K562 (cell line): ENCODE results near the gene NCDN. TPM values are rescaled to one million over a fixed set of nuclear protein-coding genes. Genes with fewer than 3 reads are reported as not detected.

Source experiments
- ATAC-seq: fragments of 200-7000 bp; cut with Tn5 transposase; 3 replicates; pipeline ENCODE4 v1.9.1; 2020; ENCODE audit warnings: moderate library complexity
- BruUV-seq: library from RNA; stranded (reverse); fragments of 400-500 nt; replicated peaks from 2 replicates; lab custom pipeline; 2021; lab: Mats Ljungman, UMichigan
- CTCF ChIA-PET: fragments of 300-600 bp; formaldehyde crosslinking; extraction: SDS; loops from one replicate; lab custom pipeline; 2021; ENCODE audit warnings: low intra/inter-chr PET ratio; lab: Yijun Ruan, JAX
- POLR2A ChIA-PET: fragments of 300-600, 350-650 bp; sonication (Branson Sonifier 250); formaldehyde crosslinking; extraction: SDS; loops from one replicate; lab custom pipeline; 2021; ENCODE audit warnings: antibody characterized with exemption, inconsistent platforms; lab: Yijun Ruan, JAX
- DNase-seq, 4 experiments: peaks; one replicate each; pipeline versions ENCODE4 v3.0.0 to v3.0.0-alpha.2; 2011 to 2018; ENCODE audit warnings: low spot score in 3 of 4, mixed read lengths in 3 of 4; ENCODE audit errors: extremely low read depth in 1 of 4
- FAIRE-seq: peaks from 2 replicates; lab custom pipeline; 2011; peaks lifted over from hg19 to GRCh38; lab: Jason Lieb, UNC
- H2AFZ ChIP-seq: 2 replicates; pipeline ENCODE4 v1.6.0; 2011; ENCODE audit warnings: low read depth, low read length, control low read depth, inconsistent platforms
- H3K27ac ChIP-seq: fragments of 200-600 bp; 3 replicates; pipeline ENCODE4 v1.8.0; 2011; ENCODE audit warnings: low read depth, mild to moderate bottlenecking, control low read depth, inconsistent platforms, low read length, moderate library complexity, mixed read lengths; ENCODE audit errors: extremely low read depth
- H3K27me3 ChIP-seq, 2 experiments: fragments of 300-600 bp in 1 of 2; 2 replicates in 1 of 2; 3 replicates in 1 of 2; pipeline versions ENCODE4 v1.6.0 to v1.8.0; 2011; ENCODE audit warnings: inconsistent platforms in 2 of 2, low read length in 2 of 2, mild to moderate bottlenecking in 1 of 2, mixed read lengths in 1 of 2, moderate library complexity in 1 of 2; ENCODE audit not compliant: control insufficient read depth in 2 of 2, insufficient read depth in 2 of 2
- H3K36me3 ChIP-seq: fragments of 300-600 bp; 3 replicates; pipeline ENCODE4 v1.8.0; 2011; ENCODE audit warnings: mild to moderate bottlenecking, low read length, inconsistent platforms; ENCODE audit not compliant: control insufficient read depth, insufficient read depth
- H3K4me1 ChIP-seq, 2 experiments: fragments of 200-600 bp in 1 of 2; replicated peaks in 1 of 2; 2 replicates in 1 of 2; 3 replicates in 1 of 2; pipeline versions ENCODE4 v1.5.1 to v1.8.0; 2011; ENCODE audit warnings: inconsistent platforms in 2 of 2, low read length in 2 of 2, mild to moderate bottlenecking in 1 of 2, mixed read lengths in 1 of 2, moderate library complexity in 1 of 2; ENCODE audit not compliant: control insufficient read depth in 2 of 2, insufficient read depth in 2 of 2
- H3K4me2 ChIP-seq: 2 replicates; pipeline ENCODE4 v1.6.1; 2011; ENCODE audit warnings: low read length, control low read depth, inconsistent platforms, mixed read lengths; ENCODE audit not compliant: insufficient read depth
- H3K4me3 ChIP-seq: fragments of 200-600 bp; sonication (generic), shearing (Covaris generic); 2 replicates; pipeline ENCODE4 v1.5.1; 2016; ENCODE audit warnings: control low read depth, inconsistent platforms
- H3K79me2 ChIP-seq: fragments of 200-600 bp; 3 replicates; pipeline ENCODE4 v1.8.0; 2011; ENCODE audit warnings: low read length, inconsistent platforms; ENCODE audit not compliant: control insufficient read depth, insufficient read depth
- H3K9ac ChIP-seq, 2 experiments: 2 replicates each; pipeline versions ENCODE4 v1.6.0 to v1.6.1; 2011; ENCODE audit warnings: low read depth in 2 of 2, low read length in 2 of 2, control low read depth in 1 of 2, inconsistent platforms in 1 of 2, mild to moderate bottlenecking in 1 of 2, mixed read lengths in 1 of 2; ENCODE audit not compliant: insufficient read depth in 1 of 2
- H3K9me1 ChIP-seq: one replicate; pipeline ENCODE4 v1.6.0; 2011; ENCODE audit warnings: inconsistent platforms, mild to moderate bottlenecking, low read length, moderate library complexity; ENCODE audit not compliant: control insufficient read depth, insufficient read depth
- H3K9me3 ChIP-seq: replicated peaks from 2 replicates; pipeline ENCODE4 v1.5.1; 2011; ENCODE audit warnings: low read depth, low read length, inconsistent platforms; ENCODE audit not compliant: control insufficient read depth, insufficient read depth
- H4K20me1 ChIP-seq: replicated peaks from 2 replicates; pipeline ENCODE4 v1.6.1; 2011; ENCODE audit warnings: low read length, inconsistent platforms, mixed read lengths; ENCODE audit not compliant: control insufficient read depth, insufficient read depth
- ARID3A ChIP-seq: IDR thresholded peaks from 2 replicates; pipeline ENCODE4 v1.6.1; 2012; ENCODE audit warnings: low read depth, low read length, improper control_type of control experiment, borderline replicate concordance
- HNRNPL ChIP-seq: fragments of 200-400 bp; formaldehyde crosslinking; IDR thresholded peaks from 2 replicates; pipeline ENCODE4 v1.6.1; 2017; ENCODE audit warnings: low read depth, mild to moderate bottlenecking, low read length
- RBFOX2 ChIP-seq: fragments of 200-400 bp; formaldehyde crosslinking; IDR thresholded peaks from 2 replicates; pipeline ENCODE4 v1.6.1; 2017; ENCODE audit warnings: low read depth, mild to moderate bottlenecking, low read length, moderate library complexity
- THAP12 ChIP-seq: fragments of 250-450 bp; sonication (Bioruptor Pico); IDR thresholded peaks from 2 replicates; pipeline ENCODE4 v1.9.0; 2021; ENCODE audit warnings: mild to moderate bottlenecking, inconsistent platforms
- ZBTB49 ChIP-seq: sonication (generic); formaldehyde crosslinking; IDR thresholded peaks from 2 replicates; pipeline ENCODE4 v1.8.0; 2022; ENCODE audit warnings: missing genetic modification reagents, mild to moderate bottlenecking, borderline replicate concordance
- WGBS: fragments of 100-300 bp; shearing (Covaris generic); methylation state at CpG from one replicate; pipeline ENCODE4 v1.1.6; 2016; ENCODE audit warnings: low coverage, mixed read lengths; ENCODE audit not compliant: insufficient coverage; ENCODE audit errors: missing lambda C conversion rate; 5-methylcytosine and 5-hydroxymethylcytosine counted together
- in situ Hi-C: fragments of 300-500 bp; cut with MboI; formaldehyde crosslinking; loops from 4 replicates; pipeline ENCODE4 v1.15.0; 2018; ENCODE audit warnings: inconsistent platforms, mixed read lengths
- intact Hi-C: fragments of 100-400 bp; cut with micrococcal nuclease; formaldehyde crosslinking; loops from 2 replicates; pipeline ENCODE4 v1.14.2; 2022
- polyA plus RNA-seq, 8 experiments: library from polyadenylated mRNA; depleted of rRNA in 4 of 8; stranded (reverse) in 5 of 8; unstranded in 3 of 8; fragments of >200 nt; fragmentation: Nextera tagmentation in 2 of 8; fragmentation: Illumina TruSeq in 1 of 8; extraction: Ambion mirVana in 2 of 8; extraction: Trizol in 1 of 8; gene quantifications; 2 replicates each; pipeline versions ENCODE4 v1.2.1 to v1.2.3, GENCODE V29; 2011 to 2014; ENCODE audit warnings: inconsistent platforms in 1 of 8, missing spikeins in 1 of 8
- total RNA-seq, 7 experiments: library from RNA; depleted of rRNA in 6 of 7; stranded (reverse); fragments of >200 nt in 6 of 7; fragmentation: Illumina TruSeq in 2 of 7; extraction: Trizol in 2 of 7; gene quantifications; 2 replicates each; pipeline versions ENCODE4 v1.2.1 to v1.2.3, GENCODE V29; 2011 to 2021; ENCODE audit warnings: low replicate concordance in 1 of 7

Gene NCDN
- total and polyA plus RNA-seq, 9 of the 15 experiments (the other 6 are each of a cell fraction or from before 2014, with no cell fraction given) = 1.9 to 35.1 (median 10.7) TPM

GRCh38 chr1:35560256-35561225 lies 2.9 kb downstream of the NCDN start:
- ChIA-PET CTCF (no interaction called here), POLR2A (interaction anchor here (0.6 to 1.5 kb wide), 4 partner anchors 8 to 582 kb away, joined by 3 to 10 read pairs (median 4); partner anchors contain the start of gene CLSPN)
- peaks cover 18% of the 10 kb centered on the region; the same call in 1 of the 2 replicates for H4K20me1 ChIP-seq
- no peak overlapping the region for H2AFZ ChIP-seq
- H3K4me2 ChIP-seq = no peak overlapping the region
- H3K36me3 ChIP-seq = peaks cover 52% of the 10 kb centered on the region; the same call in 2 of the 3 replicates
- no TSS peak for BruUV-seq
- no peak overlapping the region for H3K27ac ChIP-seq
- ATAC-seq (no peak), DNase-seq (no peak), FAIRE-seq (no peak)
- WGBS = 90% methylated on average over 41 of the region's 44 CpGs
- in situ Hi-C loops = loop anchor here (5.0 to 10.0 kb wide), 2 partner anchors 113 to 356 kb away; no protein-coding TSS in a partner anchor
- no peaks in the 10 kb centered on the region for H3K9me1 ChIP-seq
- peak; percentile 50 for TF ChIP-seq RBFOX2
- no peak for TF ChIP-seq ZBTB49 (CRISPR knock-in tag)
- TF ChIP-seq ARID3A = no peak
- 0 out of 2 replicates have a peak, but pooled peaks have one; percentile 40 for TF ChIP-seq HNRNPL
- 0 out of 2 replicates have a peak, but pooled peaks have one; percentile 32 for TF ChIP-seq THAP12 (CRISPR knock-in tag)
- H3K27me3 ChIP-seq = no peaks in the 10 kb centered on the region
- no peaks in the 10 kb centered on the region for H3K9me3 ChIP-seq
- peaks cover 6 to 43% of the 10 kb centered on the region in 2 experiments for H3K4me1 ChIP-seq
- peaks cover 28% of the 10 kb centered on the region for H3K79me2 ChIP-seq
- H3K9ac ChIP-seq = no peak overlapping the region
- intact Hi-C loops = loop anchor here (5.0 kb wide), 1 partner anchor 358 kb away; no protein-coding TSS in a partner anchor
- no peak overlapping the region for H3K4me3 ChIP-seq
